Measurements from ENCODE around the gene NCAPH2. TPM values are rescaled to one million over a fixed set of nuclear protein-coding genes. Genes with fewer than 3 reads are reported as not detected.

The NCAPH2 gene
- total and polyA plus RNA-seq, 2 of the 13 experiments (the other 11 are each of a cell fraction or from before 2014, with no cell fraction given): 28.1 to 64.4 TPM

GRCh38 chr22:50569041-50569459 is 61.0 kb downstream of the NCAPH2 start (continued):
- TF ChIP-seq CBFB (CRISPR knock-in tag; IDR thresholded peaks at IDR 0.05): peak; percentile 36; the same call in 1 of the 2 replicates
- TF ChIP-seq KAT8 (CRISPR knock-in tag; IDR thresholded peaks at IDR 0.05): peak; percentile 26; the same call in 1 of the 2 replicates
- peak; percentile 25; the same call in 1 of the 2 replicates for TF ChIP-seq ZFP91 (CRISPR knock-in tag; IDR thresholded peaks at IDR 0.05; ENCODE audit: borderline replicate concordance)
- peak; percentile 69 for TF ChIP-seq PAXIP1 (CRISPR knock-in tag; conservative IDR thresholded peaks at IDR 0.05)
- peak; percentile 82 for TF ChIP-seq HNF4A (CRISPR knock-in tag; IDR thresholded peaks at IDR 0.05)
- 0 out of 2 replicates have a peak, but pooled peaks have one; percentile 15 for TF ChIP-seq MEIS2 (CRISPR knock-in tag; IDR thresholded peaks at IDR 0.05)
- no peak for TF ChIP-seq ZNF274 (CRISPR knock-in tag; IDR thresholded peaks at IDR 0.05)
- peak; percentile 36; the same call in 1 of the 2 replicates for TF ChIP-seq MYPOP (CRISPR knock-in tag; IDR thresholded peaks at IDR 0.05)
- peak; percentile 71 for TF ChIP-seq SAP130 (CRISPR knock-in tag; IDR thresholded peaks at IDR 0.05; ENCODE audit: low read depth)
- 0 out of 2 replicates have a peak, but pooled peaks have one; percentile 40 for TF ChIP-seq HNRNPL (IDR thresholded peaks at IDR 0.05; ENCODE audit: low read depth, low read length)
- TF ChIP-seq RBM39 (IDR thresholded peaks at IDR 0.05; ENCODE audit: low read depth, low read length, poor library complexity, severe bottlenecking): no peak
- TF ChIP-seq MED1 (CRISPR knock-in tag; IDR thresholded peaks at IDR 0.05): peak; percentile 64; the same call in 1 of the 2 replicates
- TF ChIP-seq GATAD2A (CRISPR knock-in tag; IDR thresholded peaks at IDR 0.05): peak; percentile 69
- TF ChIP-seq SKIL (CRISPR knock-in tag; IDR thresholded peaks at IDR 0.05; ENCODE audit: borderline replicate concordance): no peak
- TF ChIP-seq ERF (CRISPR knock-in tag; IDR thresholded peaks at IDR 0.05): 0 out of 2 replicates have a peak, but pooled peaks have one; percentile 30
- TF ChIP-seq SNAPC2 (CRISPR knock-in tag; IDR thresholded peaks at IDR 0.05): no peak
- no peak for TF ChIP-seq SP5 (CRISPR knock-in tag; IDR thresholded peaks at IDR 0.05; ENCODE audit: borderline replicate concordance, low read depth)
- peak; percentile 86 for TF ChIP-seq ZNF687 (CRISPR knock-in tag; IDR thresholded peaks at IDR 0.05)

Measured in HepG2 (cell line).